Measurements from ENCODE around the gene RBBP8. TPM values are rescaled to one million over a fixed set of nuclear protein-coding genes. Genes with fewer than 3 reads are reported as not detected.

RBBP8 gene
- polyA plus RNA-seq, 1 experiment = 22.1 TPM

- ChIA-PET POLR2A (no interaction called here), CTCF (no interaction called here)
- H3K9me3 ChIP-seq (ENCODE audit: control insufficient read depth, insufficient read depth, low read length) = peaks cover 1% of the 10 kb centered on the region; the same call in 1 of the 2 replicates
- H3K27me3 ChIP-seq (ENCODE audit: control insufficient read depth, insufficient read depth, low read length) = no peaks in the 10 kb centered on the region
- H3K4me3 ChIP-seq (ENCODE audit: low read depth, low read length) = no peak overlapping the region
- no peak for TF ChIP-seq CTCF (IDR thresholded peaks at IDR 0.05; ENCODE audit: low read depth, low read length)
- H3K27ac ChIP-seq (ENCODE audit: low read depth, low read length) = no peak overlapping the region
- DNase-seq (ENCODE audit: low read depth, low spot score) = no peak
Observed at GRCh38 chr18:23068570-23069310, 135.6 kb downstream of the RBBP8 start.

GRCh38 chr18:23069481-23069880, 136.4 kb downstream of the RBBP8 start:
- TF ChIP-seq CTCF (IDR thresholded peaks at IDR 0.05; ENCODE audit: low read depth, low read length) = no peak
- DNase-seq (ENCODE audit: low read depth, low spot score) = no peak
- Histone ChIP-seq H3K27me3 (ENCODE audit: control insufficient read depth, insufficient read depth, low read length) (no peaks in the 10 kb centered on the region), H3K4me3 (ENCODE audit: low read depth, low read length) (no peak overlapping the region), H3K27ac (ENCODE audit: low read depth, low read length) (no peak overlapping the region), H3K9me3 (ENCODE audit: control insufficient read depth, insufficient read depth, low read length) (no peaks in the 10 kb centered on the region)
- POLR2A ChIA-PET = no interaction called here
- CTCF ChIA-PET = no interaction called here

- no peak for TF ChIP-seq CTCF (IDR thresholded peaks at IDR 0.05; ENCODE audit: low read depth, low read length)
- Histone ChIP-seq H3K4me3 (ENCODE audit: low read depth, low read length) (no peak overlapping the region), H3K9me3 (ENCODE audit: control insufficient read depth, insufficient read depth, low read length) (no peaks in the 10 kb centered on the region), H3K27ac (ENCODE audit: low read depth, low read length) (no peak overlapping the region), H3K27me3 (ENCODE audit: control insufficient read depth, insufficient read depth, low read length) (no peaks in the 10 kb centered on the region)
- CTCF ChIA-PET = no interaction called here
- no peak for DNase-seq (ENCODE audit: low read depth, low spot score)
- POLR2A ChIA-PET = no interaction called here
Observed at GRCh38 chr18:23069898-23070297, 136.8 kb downstream of the RBBP8 start.

GRCh38 chr18:23071285-23071684, 138.2 kb downstream of the RBBP8 start:
- Histone ChIP-seq H3K4me3 (ENCODE audit: low read depth, low read length) (no peak overlapping the region), H3K27ac (ENCODE audit: low read depth, low read length) (no peak overlapping the region), H3K9me3 (ENCODE audit: control insufficient read depth, insufficient read depth, low read length) (no peaks in the 10 kb centered on the region), H3K27me3 (ENCODE audit: control insufficient read depth, insufficient read depth, low read length) (no peaks in the 10 kb centered on the region)
- ChIA-PET CTCF (no interaction called here), POLR2A (no interaction called here)
- TF ChIP-seq CTCF (IDR thresholded peaks at IDR 0.05; ENCODE audit: low read depth, low read length) = no peak
- no peak for DNase-seq (ENCODE audit: low read depth, low spot score)

- ChIA-PET CTCF (no interaction called here), POLR2A (no interaction called here)
- Histone ChIP-seq H3K27me3 (ENCODE audit: control insufficient read depth, insufficient read depth, low read length) (no peaks in the 10 kb centered on the region), H3K9me3 (ENCODE audit: control insufficient read depth, insufficient read depth, low read length) (no peaks in the 10 kb centered on the region), H3K4me3 (ENCODE audit: low read depth, low read length) (no peak overlapping the region), H3K27ac (ENCODE audit: low read depth, low read length) (no peak overlapping the region)
- no peak for TF ChIP-seq CTCF (IDR thresholded peaks at IDR 0.05; ENCODE audit: low read depth, low read length)
- no peak for DNase-seq (ENCODE audit: low read depth, low spot score)
Observed at GRCh38 chr18:23072079-23072478, 139.0 kb downstream of the RBBP8 start.
